WTC11 (cell line): ENCODE data around the gene TMEM9.

ENCODE experiments used
- ATF1 ChIP-seq: sonication (generic); formaldehyde crosslinking; IDR thresholded peaks from 2 replicates; pipeline ENCODE4 v1.8.1; 2023; ENCODE audit warnings: mild to moderate bottlenecking, moderate library complexity, missing genetic modification reagents
- ATF3 ChIP-seq: sonication (generic); formaldehyde crosslinking; conservative IDR thresholded peaks from 2 replicates; pipeline ENCODE4 v1.8.1; 2022; ENCODE audit warnings: mild to moderate bottlenecking, missing genetic modification reagents
- CBFB ChIP-seq: sonication (generic); formaldehyde crosslinking; IDR thresholded peaks from 2 replicates; pipeline ENCODE4 v1.8.1; 2022; ENCODE audit warnings: mild to moderate bottlenecking, low read depth, missing genetic modification reagents
- CTCF ChIP-seq: fragments of 200-600 bp; IDR thresholded peaks from 2 replicates; pipeline ENCODE4 v1.8.0; 2022; ENCODE audit warnings: antibody characterized with exemption
- ELF4 ChIP-seq: sonication (generic); formaldehyde crosslinking; IDR thresholded peaks from 2 replicates; pipeline ENCODE4 v1.8.1; 2022; ENCODE audit warnings: low read depth, mild to moderate bottlenecking, moderate library complexity, missing genetic modification reagents
- FOXK1 ChIP-seq: sonication (generic); formaldehyde crosslinking; IDR thresholded peaks from 2 replicates; pipeline ENCODE4 v1.8.0; 2022; ENCODE audit warnings: mild to moderate bottlenecking, moderate library complexity, missing genetic modification reagents
- HMGA2 ChIP-seq: fragments of 250-450 bp; sonication (Bioruptor Pico); IDR thresholded peaks from 2 replicates; pipeline ENCODE4 v1.4.0; 2021; ENCODE audit warnings: mild to moderate bottlenecking, moderate library complexity
- IRF2 ChIP-seq: sonication (generic); formaldehyde crosslinking; IDR thresholded peaks from 2 replicates; pipeline ENCODE4 v1.8.0; 2022; ENCODE audit warnings: low read depth, missing genetic modification reagents, borderline replicate concordance
- MAX ChIP-seq: sonication (generic); formaldehyde crosslinking; IDR thresholded peaks from 2 replicates; pipeline ENCODE4 v1.8.0; 2022; ENCODE audit warnings: mild to moderate bottlenecking, missing genetic modification reagents
- NR2C2 ChIP-seq: sonication (generic); formaldehyde crosslinking; IDR thresholded peaks from 2 replicates; pipeline ENCODE4 v1.8.0; 2022; ENCODE audit warnings: mild to moderate bottlenecking, missing genetic modification reagents
- PREB ChIP-seq: sonication (generic); formaldehyde crosslinking; IDR thresholded peaks from 2 replicates; pipeline ENCODE4 v1.8.1; 2022; ENCODE audit warnings: mild to moderate bottlenecking, missing genetic modification reagents, moderate library complexity, borderline replicate concordance
- TCF7 ChIP-seq: sonication (generic); formaldehyde crosslinking; IDR thresholded peaks from 2 replicates; pipeline ENCODE4 v1.8.0; 2022; ENCODE audit warnings: mild to moderate bottlenecking, low read depth, missing genetic modification reagents, moderate library complexity
- ZNF263 ChIP-seq: sonication (generic); formaldehyde crosslinking; IDR thresholded peaks from 2 replicates; pipeline ENCODE4 v1.8.1; 2022; ENCODE audit warnings: low read depth, mild to moderate bottlenecking, moderate library complexity, missing genetic modification reagents
- ZSCAN18 ChIP-seq: fragments of 250-450 bp; sonication (Bioruptor Pico); IDR thresholded peaks from 2 replicates; pipeline ENCODE4 v2.1.2; 2022; ENCODE audit warnings: mild to moderate bottlenecking, moderate library complexity

- TF ChIP-seq ZSCAN18 (no peak), CTCF (no peak), ELF4 (CRISPR knock-in tag) (no peak), IRF2 (CRISPR knock-in tag) (no peak), MAX (CRISPR knock-in tag) (no peak), ATF3 (CRISPR knock-in tag) (no peak), CBFB (CRISPR knock-in tag) (no peak), HMGA2 (CRISPR knock-in tag) (no peak), PREB (CRISPR knock-in tag) (no peak), ZNF263 (no peak), FOXK1 (CRISPR knock-in tag) (no peak), ATF1 (CRISPR knock-in tag) (no peak), TCF7 (no peak), NR2C2 (no peak)
Measured at GRCh38 chr1:201176940-201177339, 22.7 kb upstream of the TMEM9 start.
